Peyer's patch (tissue), 4 donors: ENCODE data around the gene KRTAP6-2.

Experiments used
- CTCF ChIP-seq, 6 experiments: fragments of 450-650 bp in 4 of 6; fragments of 200-600 bp in 2 of 6; sonication (generic) in 1 of 6; IDR thresholded peaks; one replicate each; pipeline ENCODE4 v1.5.1; 2017 to 2019; ENCODE audit warnings: antibody characterized with exemption in 6 of 6, mild to moderate bottlenecking in 3 of 6, moderate library complexity in 1 of 6
- POLR2A ChIP-seq, 2 donors: fragments of 450-650 bp; IDR thresholded peaks; one replicate each; pipeline ENCODE4 v1.5.1; 2017; ENCODE audit warnings: antibody characterized with exemption in 2 of 2, mild to moderate bottlenecking in 2 of 2, moderate library complexity in 2 of 2

- TF ChIP-seq CTCF (IDR thresholded peaks at IDR 0.05), result no peak
- no peak for TF ChIP-seq POLR2A (IDR thresholded peaks at IDR 0.05)
These were observed 31.1 kb downstream of the KRTAP6-2 start for GRCh38 chr21:30567617-30568016.
